ENCODE measurements around the gene FBN2. TPM values are rescaled to one million over a fixed set of nuclear protein-coding genes. Genes with fewer than 3 reads are reported as not detected.

The FBN2 gene
- total RNA-seq, 1 experiment from 2014 or later, result not detected

- Histone ChIP-seq H2AFZ (ENCODE audit: low read length) (no peak overlapping the region), H3K9me3 (ENCODE audit: low read length) (no peaks in the 10 kb centered on the region), H3K9me2 (replicated peaks; ENCODE audit: insufficient read depth, low read length) (no peaks in the 10 kb centered on the region), H3K36me3 (ENCODE audit: insufficient read depth, low read length) (no peaks in the 10 kb centered on the region), H3K4me1 (ENCODE audit: low read length) (no peaks in the 10 kb centered on the region), H3K9ac (ENCODE audit: low read length) (no peak overlapping the region), H3K4me3 (ENCODE audit: low read length) (no peak overlapping the region), H4K20me1 (ENCODE audit: insufficient read depth, low read depth, low read length) (no peaks in the 10 kb centered on the region), H3K79me2 (ENCODE audit: low read length) (no peaks in the 10 kb centered on the region), H3K4me2 (ENCODE audit: low read depth, low read length, poor library complexity, severe bottlenecking) (no peak overlapping the region), H3K27ac (ENCODE audit: low read length) (no peak overlapping the region), H3K27me3 (ENCODE audit: low read length) (no peaks in the 10 kb centered on the region)
- no peak for DNase-seq
Measured at GRCh38 chr5:128237000-128237399, 301.0 kb downstream of the FBN2 start.

- Histone ChIP-seq H3K4me1 (ENCODE audit: low read length) (no peaks in the 10 kb centered on the region), H3K9me3 (ENCODE audit: low read length) (no peaks in the 10 kb centered on the region), H3K27me3 (ENCODE audit: low read length) (no peaks in the 10 kb centered on the region), H3K79me2 (ENCODE audit: low read length) (no peaks in the 10 kb centered on the region), H3K36me3 (ENCODE audit: insufficient read depth, low read length) (no peaks in the 10 kb centered on the region), H3K4me3 (ENCODE audit: low read length) (no peak overlapping the region), H3K9ac (ENCODE audit: low read length) (no peak overlapping the region), H3K4me2 (ENCODE audit: low read depth, low read length, poor library complexity, severe bottlenecking) (no peak overlapping the region), H3K9me2 (replicated peaks; ENCODE audit: insufficient read depth, low read length) (no peaks in the 10 kb centered on the region), H4K20me1 (ENCODE audit: insufficient read depth, low read depth, low read length) (no peaks in the 10 kb centered on the region), H2AFZ (ENCODE audit: low read length) (no peak overlapping the region), H3K27ac (ENCODE audit: low read length) (no peak overlapping the region)
- DNase-seq, result no peak
Measured at GRCh38 chr5:128236334-128236733, 301.7 kb downstream of the FBN2 start.

- H3K4me3 ChIP-seq (ENCODE audit: low read length), result no peak overlapping the region
- H3K9me2 ChIP-seq (replicated peaks; ENCODE audit: insufficient read depth, low read length), result no peaks in the 10 kb centered on the region
Measured at GRCh38 chr5:128234928-128235641, 303.0 kb downstream of the FBN2 start.

DNA sequence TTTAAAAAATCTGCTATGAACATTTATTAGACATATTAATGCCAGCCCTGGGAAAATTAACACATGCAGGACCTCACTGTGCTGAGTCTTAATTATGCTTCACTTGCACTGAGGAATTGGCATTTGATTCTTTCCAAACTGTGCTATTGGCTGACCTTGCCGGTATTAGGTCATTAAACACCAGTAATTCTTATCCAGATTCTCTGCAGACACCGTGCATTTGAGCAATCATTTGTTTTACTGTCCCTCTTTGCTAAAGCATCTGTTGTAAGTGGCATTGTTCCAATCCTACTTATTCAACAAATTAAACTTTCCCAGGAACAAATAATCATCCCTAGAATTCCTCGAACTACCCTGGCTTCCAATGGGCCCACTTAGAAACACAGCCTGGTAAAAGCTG lies 309.5 kb downstream of the FBN2 start:
- no peak overlapping the region for H3K9ac ChIP-seq (ENCODE audit: low read length)

More at GRCh38 chr5:128234928-128235641, 303.0 kb downstream of the FBN2 start:
- Histone ChIP-seq H3K9me3 (ENCODE audit: low read length) (no peaks in the 10 kb centered on the region), H3K4me2 (ENCODE audit: low read depth, low read length, poor library complexity, severe bottlenecking) (no peak overlapping the region), H3K27me3 (ENCODE audit: low read length) (no peaks in the 10 kb centered on the region), H3K9ac (ENCODE audit: low read length) (no peak overlapping the region), H3K27ac (ENCODE audit: low read length) (no peak overlapping the region), H2AFZ (ENCODE audit: low read length) (no peak overlapping the region), H3K4me1 (ENCODE audit: low read length) (no peaks in the 10 kb centered on the region), H3K36me3 (ENCODE audit: insufficient read depth, low read length) (no peaks in the 10 kb centered on the region), H3K79me2 (ENCODE audit: low read length) (no peaks in the 10 kb centered on the region), H4K20me1 (ENCODE audit: insufficient read depth, low read depth, low read length) (no peaks in the 10 kb centered on the region)
- DNase-seq, result no peak

GRCh38 chr5:128228008-128228407 lies 310.0 kb downstream of the FBN2 start:
- Histone ChIP-seq H3K27ac (ENCODE audit: low read length) (no peak overlapping the region), H3K9ac (ENCODE audit: low read length) (no peak overlapping the region), H3K4me3 (ENCODE audit: low read length) (no peak overlapping the region), H3K9me2 (replicated peaks; ENCODE audit: insufficient read depth, low read length) (no peaks in the 10 kb centered on the region), H3K27me3 (ENCODE audit: low read length) (no peaks in the 10 kb centered on the region), H3K79me2 (ENCODE audit: low read length) (no peaks in the 10 kb centered on the region), H3K4me2 (ENCODE audit: low read depth, low read length, poor library complexity, severe bottlenecking) (no peak overlapping the region), H2AFZ (ENCODE audit: low read length) (no peak overlapping the region), H4K20me1 (ENCODE audit: insufficient read depth, low read depth, low read length) (no peaks in the 10 kb centered on the region), H3K36me3 (ENCODE audit: insufficient read depth, low read length) (no peaks in the 10 kb centered on the region), H3K4me1 (ENCODE audit: low read length) (no peaks in the 10 kb centered on the region), H3K9me3 (ENCODE audit: low read length) (no peaks in the 10 kb centered on the region)
- no peak for DNase-seq

More for the DNA sequence above, 309.5 kb downstream of the FBN2 start:
- Histone ChIP-seq H3K4me2 (ENCODE audit: low read depth, low read length, poor library complexity, severe bottlenecking) (no peak overlapping the region), H3K4me3 (ENCODE audit: low read length) (no peak overlapping the region), H2AFZ (ENCODE audit: low read length) (no peak overlapping the region), H3K79me2 (ENCODE audit: low read length) (no peaks in the 10 kb centered on the region), H3K9me3 (ENCODE audit: low read length) (no peaks in the 10 kb centered on the region), H4K20me1 (ENCODE audit: insufficient read depth, low read depth, low read length) (no peaks in the 10 kb centered on the region), H3K27ac (ENCODE audit: low read length) (no peak overlapping the region), H3K36me3 (ENCODE audit: insufficient read depth, low read length) (no peaks in the 10 kb centered on the region), H3K27me3 (ENCODE audit: low read length) (no peaks in the 10 kb centered on the region), H3K4me1 (ENCODE audit: low read length) (no peaks in the 10 kb centered on the region), H3K9me2 (replicated peaks; ENCODE audit: insufficient read depth, low read length) (no peaks in the 10 kb centered on the region)
- DNase-seq, result no peak

DNA sequence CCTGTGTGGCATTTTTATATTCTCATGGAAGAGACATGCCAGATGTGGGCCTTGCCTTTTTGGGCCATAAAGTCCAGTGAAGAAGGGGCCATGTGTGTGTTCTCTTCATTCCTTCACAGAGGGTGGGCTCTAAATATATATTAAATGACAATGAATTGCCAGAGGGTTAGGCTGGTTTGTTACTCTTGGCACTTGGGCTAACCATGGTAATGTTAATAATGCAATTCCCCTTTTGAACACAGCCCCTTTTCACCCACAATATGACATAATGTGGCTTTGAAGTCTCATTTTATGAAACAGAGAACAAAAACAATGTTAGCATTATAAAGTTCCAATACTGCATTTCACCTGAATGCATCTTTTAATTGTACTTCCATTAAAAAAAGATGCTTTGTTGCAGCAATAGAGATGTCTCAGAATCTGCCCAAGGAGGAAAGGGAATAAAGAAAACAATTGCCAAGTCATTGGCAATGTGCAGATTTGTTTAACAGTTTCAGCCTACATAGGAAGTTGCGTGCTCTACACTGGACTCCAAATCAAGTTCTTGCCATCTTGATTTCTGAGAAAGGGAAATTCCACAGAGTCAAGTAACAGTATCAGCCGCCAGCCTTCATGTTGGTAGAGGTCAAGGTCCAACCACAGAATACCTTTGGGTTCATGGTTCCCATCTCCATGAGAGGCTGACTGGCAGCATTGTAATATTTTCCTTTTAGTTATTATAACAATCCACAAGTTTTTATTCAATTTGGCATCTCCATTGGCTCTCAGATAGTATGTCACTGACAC lies 312.6 kb downstream of the FBN2 start:
- Histone ChIP-seq H3K9me3 (ENCODE audit: low read length) (no peaks in the 10 kb centered on the region), H3K9ac (ENCODE audit: low read length) (no peak overlapping the region), H3K4me3 (ENCODE audit: low read length) (no peak overlapping the region), H3K9me2 (replicated peaks; ENCODE audit: insufficient read depth, low read length) (no peaks in the 10 kb centered on the region), H4K20me1 (ENCODE audit: insufficient read depth, low read depth, low read length) (no peaks in the 10 kb centered on the region), H3K27me3 (ENCODE audit: low read length) (no peaks in the 10 kb centered on the region), H3K36me3 (ENCODE audit: insufficient read depth, low read length) (no peaks in the 10 kb centered on the region), H3K4me2 (ENCODE audit: low read depth, low read length, poor library complexity, severe bottlenecking) (no peak overlapping the region), H3K79me2 (ENCODE audit: low read length) (no peaks in the 10 kb centered on the region), H2AFZ (ENCODE audit: low read length) (no peak overlapping the region), H3K27ac (ENCODE audit: low read length) (no peak overlapping the region), H3K4me1 (ENCODE audit: low read length) (no peaks in the 10 kb centered on the region)
- no peak for DNase-seq

DNA sequence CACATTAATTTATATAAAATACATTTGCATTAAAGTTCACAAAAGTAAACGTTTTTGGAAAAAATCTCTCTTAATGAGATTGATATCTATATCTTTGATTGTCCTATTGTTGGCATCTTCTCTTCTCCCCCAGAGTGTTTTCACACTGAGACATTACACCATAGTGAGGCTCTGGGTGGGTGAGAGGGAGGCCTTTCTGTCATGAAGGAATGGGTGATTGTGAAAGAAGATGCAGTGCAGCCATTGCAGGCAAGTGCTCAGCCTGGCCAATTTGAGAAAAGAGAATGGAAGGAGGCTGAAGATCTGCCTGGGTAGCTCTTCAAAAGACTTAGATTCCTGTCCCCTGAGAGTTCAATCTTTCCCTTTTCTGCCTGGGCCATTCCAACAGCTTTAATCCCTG lies 313.7 kb downstream of the FBN2 start:
- H3K27ac ChIP-seq (ENCODE audit: low read length), result no peak overlapping the region

DNA sequence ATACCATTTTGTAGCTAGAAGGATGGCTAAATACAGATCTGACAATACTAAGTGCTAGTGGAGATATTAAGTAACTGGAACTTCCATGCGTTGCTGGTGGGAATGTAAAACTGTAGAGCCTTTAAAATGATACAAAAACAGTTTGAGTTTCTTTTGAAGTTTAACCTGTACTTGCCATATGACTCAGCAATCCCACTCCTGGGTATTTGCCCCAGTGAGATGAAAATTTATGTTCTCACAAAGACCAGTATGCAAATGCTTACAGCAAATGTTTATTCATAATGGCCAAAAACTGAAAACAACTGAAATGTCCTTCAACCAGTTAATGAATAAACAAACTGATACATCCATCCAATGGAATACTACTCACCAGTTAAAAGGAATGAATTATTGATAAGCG lies 317.2 kb downstream of the FBN2 start:
- Histone ChIP-seq H3K36me3 (ENCODE audit: insufficient read depth, low read length) (no peaks in the 10 kb centered on the region), H3K9me3 (ENCODE audit: low read length) (no peaks in the 10 kb centered on the region), H3K27me3 (ENCODE audit: low read length) (no peaks in the 10 kb centered on the region), H4K20me1 (ENCODE audit: insufficient read depth, low read depth, low read length) (no peaks in the 10 kb centered on the region), H3K4me3 (ENCODE audit: low read length) (no peak overlapping the region), H3K27ac (ENCODE audit: low read length) (no peak overlapping the region), H3K79me2 (ENCODE audit: low read length) (no peaks in the 10 kb centered on the region), H3K9ac (ENCODE audit: low read length) (no peak overlapping the region), H3K9me2 (replicated peaks; ENCODE audit: insufficient read depth, low read length) (no peaks in the 10 kb centered on the region), H3K4me1 (ENCODE audit: low read length) (no peaks in the 10 kb centered on the region), H2AFZ (ENCODE audit: low read length) (no peak overlapping the region), H3K4me2 (ENCODE audit: low read depth, low read length, poor library complexity, severe bottlenecking) (no peak overlapping the region)
- no peak for DNase-seq

More for the DNA sequence above, 313.7 kb downstream of the FBN2 start:
- no peaks in the 10 kb centered on the region for H3K27me3 ChIP-seq (ENCODE audit: low read length)
- H3K9me2 ChIP-seq (replicated peaks; ENCODE audit: insufficient read depth, low read length), result no peaks in the 10 kb centered on the region
- H3K4me2 ChIP-seq (ENCODE audit: low read depth, low read length, poor library complexity, severe bottlenecking), result no peak overlapping the region
- H3K79me2 ChIP-seq (ENCODE audit: low read length), result no peaks in the 10 kb centered on the region
- H3K9ac ChIP-seq (ENCODE audit: low read length), result no peak overlapping the region
- no peaks in the 10 kb centered on the region for H3K36me3 ChIP-seq (ENCODE audit: insufficient read depth, low read length)
- H3K9me3 ChIP-seq (ENCODE audit: low read length), result no peaks in the 10 kb centered on the region
- no peak for DNase-seq
- H3K4me3 ChIP-seq (ENCODE audit: low read length), result no peak overlapping the region
- no peaks in the 10 kb centered on the region for H3K4me1 ChIP-seq (ENCODE audit: low read length)
- H4K20me1 ChIP-seq (ENCODE audit: insufficient read depth, low read depth, low read length), result no peaks in the 10 kb centered on the region
- no peak overlapping the region for H2AFZ ChIP-seq (ENCODE audit: low read length)

Data from Karpas-422 (cell line).